Measurements from ENCODE around the gene TRAM2.
"Not testable (repeated sequence)": the region's sequence is repeated elsewhere in the genome, so short reads cannot be mapped to it uniquely, and the experiment has no call there.

The TRAM2 gene

DNA sequence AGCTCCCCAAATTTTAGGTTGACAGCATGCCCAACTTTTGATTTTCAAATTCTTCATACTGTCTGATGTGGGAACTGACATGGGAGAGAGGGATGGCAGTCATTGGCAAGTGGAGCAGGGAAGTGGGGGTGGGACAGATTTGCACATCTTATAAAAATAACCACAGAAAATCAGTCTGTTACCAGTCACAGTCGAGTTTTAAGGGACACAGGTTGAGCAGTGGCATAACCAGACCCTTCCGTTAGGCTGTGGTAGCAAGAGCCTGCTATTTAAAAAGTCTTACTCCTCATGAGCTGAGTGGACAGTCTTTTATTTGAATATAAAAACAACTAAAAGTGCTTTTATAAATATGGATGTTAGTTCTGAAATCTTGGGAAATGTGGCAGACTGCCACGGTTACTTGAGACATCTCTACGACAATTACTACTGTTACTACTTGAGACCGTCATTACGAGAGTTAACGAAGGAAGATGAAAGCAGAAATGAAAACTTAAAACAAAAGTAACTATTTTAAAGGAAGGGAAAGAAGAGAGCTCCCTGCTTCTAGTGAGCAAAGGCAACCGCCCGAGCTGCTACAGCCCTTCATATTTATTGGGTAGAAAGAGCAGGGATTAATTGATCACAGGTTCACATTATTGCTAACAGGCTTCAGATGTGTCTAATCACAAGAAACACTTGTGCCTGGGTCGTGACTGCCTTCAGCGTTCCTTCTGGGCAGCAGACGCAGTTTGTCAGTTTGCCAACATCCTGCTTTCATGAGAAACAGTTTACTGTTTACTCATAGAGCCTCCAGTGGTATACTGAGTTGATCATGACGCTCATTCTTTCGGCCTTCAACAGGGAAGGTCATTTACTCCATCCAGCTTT is 85.4 kb downstream of the TRAM2 start:
- DNase-seq (ENCODE audit: low read depth in 3 of 3), result no peak

DNA sequence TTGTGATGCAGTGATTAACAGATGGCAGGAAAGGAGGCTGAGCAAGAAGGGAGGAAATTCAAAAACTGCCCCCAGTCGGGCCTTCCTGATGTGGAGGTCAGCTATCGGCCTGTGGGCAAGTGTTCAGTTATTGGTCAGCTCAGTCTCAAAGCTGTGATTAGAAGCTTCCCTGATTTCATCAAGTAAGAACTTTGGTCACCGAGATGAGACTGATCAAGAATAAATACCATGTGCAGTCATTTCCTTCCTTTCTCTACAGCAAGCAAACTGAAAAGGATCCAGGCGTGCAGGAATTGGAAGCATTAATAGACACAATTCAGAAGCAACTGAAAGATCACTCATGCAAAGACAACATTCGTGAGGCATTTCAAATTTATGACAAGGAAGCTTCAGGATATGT is 87.0 kb downstream of the TRAM2 start:
- DNase-seq (ENCODE audit: low read depth in 3 of 3), result no peak

DNA sequence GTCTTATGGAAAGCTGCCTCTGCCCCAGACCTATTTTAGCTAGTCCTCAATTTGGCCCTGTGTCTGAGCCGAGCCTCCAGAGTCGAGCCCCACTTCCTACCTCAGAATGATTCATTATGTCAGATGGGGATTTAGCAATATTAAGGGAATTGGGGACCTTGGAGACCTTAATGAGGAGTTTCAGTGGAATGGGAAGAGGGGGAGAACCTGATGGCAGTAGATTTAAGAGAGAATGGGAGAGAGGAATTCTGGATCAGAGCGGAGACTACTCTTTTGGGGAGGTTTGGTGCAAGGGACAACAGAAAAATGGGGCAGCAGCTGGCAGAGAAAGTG is 93.2 kb downstream of the TRAM2 start:
- DNase-seq (ENCODE audit: low read depth in 3 of 3), result no peak

DNA sequence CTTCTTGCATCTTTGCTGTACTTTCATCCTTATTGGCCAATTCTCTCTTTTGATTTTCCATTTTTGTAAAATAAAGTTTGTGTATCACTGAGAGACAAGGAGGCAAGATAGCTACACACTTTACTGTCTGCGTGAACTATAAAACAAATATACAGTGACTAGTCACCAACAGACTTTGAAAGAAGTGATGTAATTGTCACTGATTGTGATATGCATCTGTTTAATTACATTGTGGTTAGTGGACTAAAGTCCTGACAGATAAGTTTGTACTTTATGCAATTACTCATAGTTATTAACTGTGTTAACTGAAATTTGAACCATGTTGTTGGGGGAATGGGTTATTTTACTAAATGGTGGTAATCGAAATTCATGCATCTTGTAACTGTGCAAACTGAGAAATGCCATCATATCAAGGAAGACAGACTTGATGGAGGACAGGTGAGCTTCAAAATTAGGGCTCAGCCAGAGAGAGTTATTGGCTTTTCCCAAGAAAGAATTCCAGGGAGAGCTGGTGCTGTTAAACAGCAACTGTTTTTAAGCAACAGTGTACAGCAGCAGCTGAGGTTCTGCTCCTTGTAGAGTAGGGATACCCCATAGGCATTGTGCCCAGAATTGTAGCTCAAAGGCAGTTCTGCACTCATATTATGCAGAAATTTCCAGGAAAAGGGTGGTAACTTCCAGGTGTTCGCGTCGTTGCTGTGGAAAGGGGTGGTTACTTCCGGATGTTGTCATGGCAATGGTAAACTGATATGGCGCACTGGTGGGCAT is 93.8 kb downstream of the TRAM2 start:
- DNase-seq (ENCODE audit: low read depth in 3 of 3), result no peak

DNA sequence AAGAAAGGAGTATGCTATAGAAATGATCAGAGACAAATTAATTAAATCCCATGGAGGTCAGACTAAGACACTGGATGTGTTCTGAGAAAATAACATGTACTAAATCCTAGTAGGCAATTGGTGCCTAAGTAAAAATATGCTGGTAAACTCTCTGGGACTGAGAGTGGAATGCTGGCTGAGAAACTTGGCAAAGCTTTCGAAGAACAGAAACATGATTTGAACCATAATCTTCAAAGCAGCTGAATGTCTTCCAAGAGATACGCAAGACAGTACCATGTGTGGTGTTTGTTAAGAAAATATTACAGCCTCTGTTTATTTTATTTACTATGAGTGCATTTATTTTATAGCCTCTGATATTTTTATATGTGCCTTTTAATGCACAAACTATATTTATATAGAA is 101.6 kb downstream of the TRAM2 start:
- DNase-seq (ENCODE audit: low read depth in 3 of 3), result no peak

DNA sequence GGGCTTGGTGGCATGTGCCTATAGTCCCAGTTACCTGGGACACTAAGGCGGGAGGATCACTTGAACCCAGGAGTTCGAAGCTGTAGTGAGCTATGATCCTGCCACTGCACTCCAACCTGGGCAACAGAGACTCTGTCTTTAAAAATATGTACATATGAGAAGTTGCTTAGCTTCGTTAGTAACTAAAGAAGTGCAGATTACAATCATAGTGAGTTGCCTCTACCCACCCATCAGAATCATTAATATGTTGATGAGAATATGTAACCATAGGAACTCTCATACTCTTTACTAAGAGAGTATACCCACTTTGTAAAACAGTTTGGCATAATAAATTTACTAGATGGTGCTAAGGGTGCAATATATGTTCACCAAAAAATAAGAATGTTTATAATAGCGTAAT is 102.7 kb downstream of the TRAM2 start:
- no peak for DNase-seq (ENCODE audit: low read depth in 3 of 3)

DNA sequence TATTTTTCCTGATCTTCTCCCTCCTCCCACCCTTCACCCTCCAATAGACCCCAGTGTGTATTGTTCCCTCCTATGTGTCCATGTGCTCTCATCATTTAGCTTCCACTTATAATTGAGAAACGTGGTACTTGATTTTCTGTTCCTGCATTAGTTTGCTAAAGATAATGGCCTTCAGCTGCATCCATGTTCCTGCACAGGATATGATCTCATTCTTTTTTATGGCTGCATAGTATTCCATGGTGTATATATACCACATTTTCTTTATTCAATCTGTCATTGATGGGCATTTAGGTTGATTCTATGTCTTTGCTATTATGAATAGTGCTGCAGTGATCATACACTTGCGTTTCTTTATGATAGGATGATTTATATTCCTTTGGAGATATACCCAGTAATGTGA is 115.7 kb downstream of the TRAM2 start:
- not testable (repeated sequence) for DNase-seq (ENCODE audit: low read depth in 3 of 3)

DNA sequence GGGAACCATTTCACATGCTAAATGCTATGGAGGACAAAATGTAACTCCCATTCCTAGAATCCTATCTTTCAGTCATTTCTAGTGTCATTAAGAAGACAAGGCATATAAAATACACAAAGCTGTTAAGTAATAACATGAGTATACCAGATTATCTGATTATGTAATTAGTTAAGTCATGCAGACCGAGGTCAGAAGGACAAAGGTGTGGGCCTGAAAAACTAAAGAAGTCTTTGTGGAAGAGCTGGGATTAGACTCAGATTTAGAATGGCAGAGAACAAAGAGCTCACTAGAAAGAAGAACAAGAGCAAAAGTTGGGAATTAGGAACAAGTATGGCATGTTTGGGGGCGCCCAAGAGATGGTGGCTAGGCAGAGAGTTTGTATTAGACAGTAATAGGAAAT is 119.8 kb downstream of the TRAM2 start:
- DNase-seq (ENCODE audit: low read depth in 3 of 3), result no peak

DNA sequence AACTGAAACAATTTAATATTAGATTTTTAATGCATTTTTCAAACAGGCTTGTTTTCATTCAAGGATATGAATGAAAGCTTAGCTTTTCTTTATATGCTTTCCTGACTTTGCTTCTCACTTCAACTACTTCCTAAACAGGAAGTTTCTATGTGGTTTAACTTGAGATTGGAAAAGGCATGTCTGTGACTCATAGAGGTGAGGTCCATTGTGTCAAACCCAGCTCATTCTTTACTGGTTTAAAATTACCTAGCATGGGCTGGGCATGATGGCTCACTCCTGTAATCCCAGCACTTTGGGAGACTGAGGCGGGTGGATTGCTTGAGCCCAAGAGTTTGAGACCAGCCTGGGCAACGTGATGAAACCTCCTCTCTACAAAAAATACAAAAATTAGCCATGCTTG is 122.3 kb downstream of the TRAM2 start:
- no peak for DNase-seq (ENCODE audit: low read depth in 3 of 3)

Data from stimulated activated CD4-positive, alpha-beta T cell treated with anti-CD3 and anti-CD28 coated beads, TNF-alpha, amount 100 ng/mL, for 24 hours (primary cell).